GM21390 (cell line): ENCODE measurements around the gene SYT17.

ENCODE experiments used
- ATAC-seq: cut with Tn5 transposase; IDR thresholded peaks from one replicate; pipeline ENCODE4 v1.9.1; 2021; ENCODE audit not compliant: unreplicated experiment

Gene SYT17

GRCh38 chr16:19210280-19210924 lies 42.4 kb downstream of the SYT17 start:
- ATAC-seq: peak; percentile 71

- peak; percentile 37 for ATAC-seq
Measured at GRCh38 chr16:19210968-19211367, 42.9 kb downstream of the SYT17 start.

GRCh38 chr16:19212059-19212458 lies 44.0 kb downstream of the SYT17 start:
- ATAC-seq: no peak

- ATAC-seq: no peak
Measured at GRCh38 chr16:19213885-19214284, 45.8 kb downstream of the SYT17 start.

- no peak for ATAC-seq
Measured at GRCh38 chr16:19215705-19216104, 47.7 kb downstream of the SYT17 start.

GRCh38 chr16:19218581-19218980 lies 50.5 kb downstream of the SYT17 start:
- no peak for ATAC-seq

- ATAC-seq: no peak
Measured at GRCh38 chr16:19219836-19220235, 51.8 kb downstream of the SYT17 start.

GRCh38 chr16:19223235-19224170 lies 55.5 kb downstream of the SYT17 start:
- ATAC-seq: no peak

GRCh38 chr16:19225651-19226050 lies 57.6 kb downstream of the SYT17 start:
- ATAC-seq: no peak

- ATAC-seq: no peak
Measured at GRCh38 chr16:19227643-19228042, 59.6 kb downstream of the SYT17 start.

- ATAC-seq: no peak
Measured at GRCh38 chr16:19228052-19228451, 60.0 kb downstream of the SYT17 start.

- ATAC-seq: no peak
Measured at GRCh38 chr16:19228575-19228974, 60.5 kb downstream of the SYT17 start.

- ATAC-seq: no peak
Measured at GRCh38 chr16:19230575-19230974, 62.5 kb downstream of the SYT17 start.

GRCh38 chr16:19231881-19232280 lies 63.8 kb downstream of the SYT17 start:
- ATAC-seq: no peak

GRCh38 chr16:19232988-19233387 lies 64.9 kb downstream of the SYT17 start:
- ATAC-seq: no peak

GRCh38 chr16:19235478-19235877 lies 67.4 kb downstream of the SYT17 start:
- ATAC-seq: no peak

- no peak for ATAC-seq
Measured at GRCh38 chr16:19235886-19236285, 67.8 kb downstream of the SYT17 start.

GRCh38 chr16:19236561-19237209 lies 68.6 kb downstream of the SYT17 start:
- no peak for ATAC-seq

- ATAC-seq: no peak
Measured at GRCh38 chr16:19238406-19238805, 70.4 kb downstream of the SYT17 start.

GRCh38 chr16:19239511-19240155 lies 71.6 kb downstream of the SYT17 start:
- ATAC-seq: no peak

GRCh38 chr16:19240494-19240893 lies 72.5 kb downstream of the SYT17 start:
- no peak for ATAC-seq
